Measurements from ENCODE around the gene ARID5B.

Gene ARID5B

GRCh38 chr10:62038609-62039190, 137.2 kb downstream of the ARID5B start:
- no peak overlapping the region for H3K14ac ChIP-seq (ENCODE audit: low read length)
- DNase-seq (ENCODE audit: low spot score): peak; percentile 54

GRCh38 chr10:62039954-62040353, 138.5 kb downstream of the ARID5B start:
- Histone ChIP-seq H3K18ac (ENCODE audit: low read length) (no peak overlapping the region), H3K4me2 (ENCODE audit: insufficient read depth, low read length, poor library complexity, severe bottlenecking) (no peak overlapping the region), H2BK15ac (ENCODE audit: low read length) (no peak overlapping the region), H3K4me3 (ENCODE audit: low read length in 2 of 2) (no peak overlapping the region), H2BK12ac (ENCODE audit: low read length) (no peak overlapping the region), H4K91ac (ENCODE audit: low read depth, low read length, poor library complexity) (no peak overlapping the region), H3K36me3 (replicated peaks in 1 of 2; ENCODE audit: control insufficient read depth in 2 of 2, insufficient read depth in 2 of 2, low read length in 2 of 2) (no peaks in the 10 kb centered on the region), H3K14ac (ENCODE audit: low read length) (no peak overlapping the region), H2BK5ac (ENCODE audit: low read length) (no peak overlapping the region), H3K4me1 (ENCODE audit: control insufficient read depth in 2 of 2, insufficient read depth in 1 of 2, low read depth in 1 of 2, low read length in 2 of 2) (peaks cover 9 to 29% of the 10 kb centered on the region in 2 donors), H3K9ac (ENCODE audit: low read depth, low read length, poor library complexity) (no peak overlapping the region), H3K27me3 (ENCODE audit: control insufficient read depth in 3 of 3, insufficient read depth in 3 of 3, low read depth in 1 of 3, low read length in 3 of 3) (no peaks in the 10 kb centered on the region), H3K4ac (ENCODE audit: low read length) (no peak overlapping the region), H3K79me1 (ENCODE audit: low read depth, low read length) (no peaks in the 10 kb centered on the region), H3K9me3 (replicated peaks in 1 of 2; ENCODE audit: control insufficient read depth in 2 of 2, insufficient read depth in 1 of 2, low read depth in 1 of 2, low read length in 2 of 2) (no peaks in the 10 kb centered on the region), H3K27ac (replicated peaks; ENCODE audit: low read length) (no peak overlapping the region), H4K8ac (ENCODE audit: low read depth, low read length) (no peak overlapping the region), H3K23ac (ENCODE audit: low read depth, low read length, poor library complexity) (no peak overlapping the region), H2AFZ (ENCODE audit: low read length) (no peak overlapping the region), H2AK5ac (ENCODE audit: low read depth, low read length) (no peak overlapping the region), H2BK120ac (ENCODE audit: low read depth, low read length) (no peak overlapping the region)
- DNase-seq (ENCODE audit: low spot score): no peak
- no CpG with 5 or more reads among the region's 1 CpG for WGBS, 2 donors (ENCODE audit: extremely low coverage in 2 of 2, insufficient read length in 2 of 2, insufficient replicate concordance in 1 of 2)

More at GRCh38 chr10:62038609-62039190, 137.2 kb downstream of the ARID5B start:
- H3K27me3 ChIP-seq (ENCODE audit: control insufficient read depth in 3 of 3, insufficient read depth in 3 of 3, low read depth in 1 of 3, low read length in 3 of 3): no peaks in the 10 kb centered on the region
- H2BK15ac ChIP-seq (ENCODE audit: low read length): no peak overlapping the region
- H2BK5ac ChIP-seq (ENCODE audit: low read length): no peak overlapping the region
- H3K4me2 ChIP-seq (ENCODE audit: insufficient read depth, low read length, poor library complexity, severe bottlenecking): no peak overlapping the region
- H2BK12ac ChIP-seq (ENCODE audit: low read length): no peak overlapping the region
- H4K91ac ChIP-seq (ENCODE audit: low read depth, low read length, poor library complexity): no peak overlapping the region
- H3K9me3 ChIP-seq (replicated peaks in 1 of 2; ENCODE audit: control insufficient read depth in 2 of 2, insufficient read depth in 1 of 2, low read depth in 1 of 2, low read length in 2 of 2): no peaks in the 10 kb centered on the region
- WGBS, 2 donors (ENCODE audit: extremely low coverage in 2 of 2, insufficient read length in 2 of 2, insufficient replicate concordance in 1 of 2): no CpG with 5 or more reads among the region's 9 CpGs
- no peak overlapping the region for H3K18ac ChIP-seq (ENCODE audit: low read length)
- H2AFZ ChIP-seq (ENCODE audit: low read length): peak overlapping the region; percentile 76
- H3K9ac ChIP-seq (ENCODE audit: low read depth, low read length, poor library complexity): no peak overlapping the region
- H3K36me3 ChIP-seq (replicated peaks in 1 of 2; ENCODE audit: control insufficient read depth in 2 of 2, insufficient read depth in 2 of 2, low read length in 2 of 2): no peaks in the 10 kb centered on the region
- no peak overlapping the region for H3K4me3 ChIP-seq (ENCODE audit: low read length in 2 of 2)
- H2AK5ac ChIP-seq (ENCODE audit: low read depth, low read length): no peak overlapping the region
- no peaks in the 10 kb centered on the region for H3K79me1 ChIP-seq (ENCODE audit: low read depth, low read length)
- no peak overlapping the region for H3K4ac ChIP-seq (ENCODE audit: low read length)
- no peak overlapping the region for H2BK120ac ChIP-seq (ENCODE audit: low read depth, low read length)
- H3K23ac ChIP-seq (ENCODE audit: low read depth, low read length, poor library complexity): no peak overlapping the region
- H3K27ac ChIP-seq (replicated peaks; ENCODE audit: low read length): no peak overlapping the region
- peaks cover 9 to 25% of the 10 kb centered on the region in 2 donors for H3K4me1 ChIP-seq (ENCODE audit: control insufficient read depth in 2 of 2, insufficient read depth in 1 of 2, low read depth in 1 of 2, low read length in 2 of 2)
- no peak overlapping the region for H4K8ac ChIP-seq (ENCODE audit: low read depth, low read length)

GRCh38 chr10:62040881-62041280, 139.4 kb downstream of the ARID5B start:
- no peak overlapping the region for H2BK120ac ChIP-seq (ENCODE audit: low read depth, low read length)
- no peak overlapping the region for H2AFZ ChIP-seq (ENCODE audit: low read length)
- no peak overlapping the region for H3K4me3 ChIP-seq (ENCODE audit: low read length in 2 of 2)
- no peak overlapping the region for H2AK5ac ChIP-seq (ENCODE audit: low read depth, low read length)
- no peaks in the 10 kb centered on the region for H3K27me3 ChIP-seq (ENCODE audit: control insufficient read depth in 3 of 3, insufficient read depth in 3 of 3, low read depth in 1 of 3, low read length in 3 of 3)
- no peaks in the 10 kb centered on the region for H3K9me3 ChIP-seq (replicated peaks in 1 of 2; ENCODE audit: control insufficient read depth in 2 of 2, insufficient read depth in 1 of 2, low read depth in 1 of 2, low read length in 2 of 2)
- H3K9ac ChIP-seq (ENCODE audit: low read depth, low read length, poor library complexity): no peak overlapping the region
- no peaks in the 10 kb centered on the region for H3K36me3 ChIP-seq (replicated peaks in 1 of 2; ENCODE audit: control insufficient read depth in 2 of 2, insufficient read depth in 2 of 2, low read length in 2 of 2)
- H4K8ac ChIP-seq (ENCODE audit: low read depth, low read length): no peak overlapping the region
- H2BK5ac ChIP-seq (ENCODE audit: low read length): no peak overlapping the region
- H4K91ac ChIP-seq (ENCODE audit: low read depth, low read length, poor library complexity): no peak overlapping the region
- no peak overlapping the region for H3K23ac ChIP-seq (ENCODE audit: low read depth, low read length, poor library complexity)
- no peak overlapping the region for H3K27ac ChIP-seq (replicated peaks; ENCODE audit: low read length)
- no peak overlapping the region for H2BK12ac ChIP-seq (ENCODE audit: low read length)
- H3K79me1 ChIP-seq (ENCODE audit: low read depth, low read length): no peaks in the 10 kb centered on the region
- no peak overlapping the region for H3K14ac ChIP-seq (ENCODE audit: low read length)
- H3K18ac ChIP-seq (ENCODE audit: low read length): no peak overlapping the region
- DNase-seq (ENCODE audit: low spot score): no peak
- no peak overlapping the region for H3K4ac ChIP-seq (ENCODE audit: low read length)
- WGBS, 2 donors (ENCODE audit: extremely low coverage in 2 of 2, insufficient read length in 2 of 2, insufficient replicate concordance in 1 of 2): no CpG with 5 or more reads among the region's 4 CpGs
- no peak overlapping the region for H2BK15ac ChIP-seq (ENCODE audit: low read length)
- H3K4me2 ChIP-seq (ENCODE audit: insufficient read depth, low read length, poor library complexity, severe bottlenecking): no peak overlapping the region
- peaks cover 9 to 29% of the 10 kb centered on the region in 2 donors for H3K4me1 ChIP-seq (ENCODE audit: control insufficient read depth in 2 of 2, insufficient read depth in 1 of 2, low read depth in 1 of 2, low read length in 2 of 2)

- no CpG with 5 or more reads among the region's 4 CpGs for WGBS, 2 donors (ENCODE audit: extremely low coverage in 2 of 2, insufficient read length in 2 of 2, insufficient replicate concordance in 1 of 2)
- no peak overlapping the region for H3K27ac ChIP-seq (replicated peaks; ENCODE audit: low read length)
Observed at GRCh38 chr10:62043421-62044021, 142.0 kb downstream of the ARID5B start.

More at GRCh38 chr10:62043421-62044021, 142.0 kb downstream of the ARID5B start:
- Histone ChIP-seq H3K18ac (ENCODE audit: low read length) (no peak overlapping the region), H3K23ac (ENCODE audit: low read depth, low read length, poor library complexity) (no peak overlapping the region), H4K91ac (ENCODE audit: low read depth, low read length, poor library complexity) (no peak overlapping the region), H2BK15ac (ENCODE audit: low read length) (no peak overlapping the region), H3K4me1 (ENCODE audit: control insufficient read depth in 2 of 2, insufficient read depth in 1 of 2, low read depth in 1 of 2, low read length in 2 of 2) (peaks cover 2 to 37% of the 10 kb centered on the region in 2 donors), H3K9ac (ENCODE audit: low read depth, low read length, poor library complexity) (no peak overlapping the region), H3K4me3 (ENCODE audit: low read length in 2 of 2) (no peak overlapping the region), H3K9me3 (replicated peaks in 1 of 2; ENCODE audit: control insufficient read depth in 2 of 2, insufficient read depth in 1 of 2, low read depth in 1 of 2, low read length in 2 of 2) (no peaks in the 10 kb centered on the region), H3K4me2 (ENCODE audit: insufficient read depth, low read length, poor library complexity, severe bottlenecking) (no peak overlapping the region), H2AK5ac (ENCODE audit: low read depth, low read length) (no peak overlapping the region), H2BK120ac (ENCODE audit: low read depth, low read length) (no peak overlapping the region), H3K36me3 (replicated peaks in 1 of 2; ENCODE audit: control insufficient read depth in 2 of 2, insufficient read depth in 2 of 2, low read length in 2 of 2) (no peaks in the 10 kb centered on the region), H2BK12ac (ENCODE audit: low read length) (no peak overlapping the region), H2BK5ac (ENCODE audit: low read length) (no peak overlapping the region), H3K4ac (ENCODE audit: low read length) (no peak overlapping the region), H2AFZ (ENCODE audit: low read length) (peak overlapping the region; percentile 15), H3K27me3 (ENCODE audit: control insufficient read depth in 3 of 3, insufficient read depth in 3 of 3, low read depth in 1 of 3, low read length in 3 of 3) (no peaks in the 10 kb centered on the region), H3K14ac (ENCODE audit: low read length) (no peak overlapping the region), H3K79me1 (ENCODE audit: low read depth, low read length) (no peaks in the 10 kb centered on the region), H4K8ac (ENCODE audit: low read depth, low read length) (no peak overlapping the region)
- no peak for DNase-seq (ENCODE audit: low spot score)
